Hepatocyte (in vitro differentiated cells): ENCODE results near the gene MEIS2. TPM values are rescaled to one million over a fixed set of nuclear protein-coding genes. Genes with fewer than 3 reads are reported as not detected.
A peak's percentile ranks its signal among the peaks of the same experiment; 100 is the strongest.

Source experiments
- DNase-seq: peaks from one replicate; pipeline ENCODE4 v3.0.0-alpha.2; 2016; ENCODE audit warnings: low spot score
- H2AFZ ChIP-seq: fragments of 200-600 bp; sonication (generic); 2 replicates; pipeline ENCODE4 v1.6.0; 2016; ENCODE audit warnings: antibody characterized with exemption, mild to moderate bottlenecking
- H3K27ac ChIP-seq: fragments of 200-600 bp; sonication (generic); 2 replicates; pipeline ENCODE4 v1.5.1; 2016; ENCODE audit warnings: mild to moderate bottlenecking
- H3K27me3 ChIP-seq: fragments of 200-600 bp; sonication (generic); 2 replicates; pipeline ENCODE4 v1.6.1; 2016
- H3K36me3 ChIP-seq: fragments of 200-600 bp; sonication (generic); replicated peaks from 2 replicates; pipeline ENCODE4 v1.5.1; 2016; ENCODE audit warnings: low read depth; ENCODE audit not compliant: insufficient read depth
- H3K4me1 ChIP-seq: fragments of 200-600 bp; sonication (generic); 2 replicates; pipeline ENCODE4 v1.5.1; 2016; ENCODE audit warnings: mild to moderate bottlenecking, moderate library complexity; ENCODE audit not compliant: insufficient read depth
- H3K4me2 ChIP-seq: fragments of 200-600 bp; sonication (generic); 2 replicates; pipeline ENCODE4 v1.6.0; 2016
- H3K4me3 ChIP-seq: fragments of 200-600 bp; sonication (generic); 2 replicates; pipeline ENCODE4 v1.5.1; 2016; ENCODE audit warnings: mild to moderate bottlenecking
- H3K79me2 ChIP-seq: fragments of 200-600 bp; sonication (generic); 2 replicates; pipeline ENCODE4 v1.6.0; 2017; ENCODE audit warnings: mild to moderate bottlenecking
- H3K9me2 ChIP-seq: fragments of 200-600 bp; sonication (generic); replicated peaks from 2 replicates; pipeline ENCODE4 v1.6.0; 2017; ENCODE audit warnings: mild to moderate bottlenecking; ENCODE audit not compliant: insufficient read depth
- H3K9me3 ChIP-seq: fragments of 200-600 bp; sonication (generic); 2 replicates; pipeline ENCODE4 v1.5.1; 2016; ENCODE audit warnings: low read depth, mild to moderate bottlenecking
- H4K20me1 ChIP-seq: fragments of 200-600 bp; sonication (generic); 2 replicates; pipeline ENCODE4 v1.6.0; 2016; ENCODE audit warnings: mild to moderate bottlenecking; ENCODE audit not compliant: insufficient read depth, poor library complexity, severe bottlenecking
- CTCF ChIP-seq: fragments of 200-600 bp; sonication (generic); IDR thresholded peaks from 2 replicates; pipeline ENCODE4 v1.5.1; 2016; ENCODE audit warnings: antibody characterized with exemption, mild to moderate bottlenecking; ENCODE audit not compliant: poor library complexity
- EZH2 ChIP-seq: fragments of 200-600 bp; sonication (generic); IDR thresholded peaks from 2 replicates; pipeline ENCODE4 v1.6.1; 2016; ENCODE audit warnings: antibody characterized with exemption, mild to moderate bottlenecking, borderline replicate concordance
- EZH2phosphoT487 ChIP-seq: fragments of 200-600 bp; sonication (generic); IDR thresholded peaks from one replicate; pipeline ENCODE4 v1.6.1; 2018; ENCODE audit warnings: antibody characterized with exemption, mild to moderate bottlenecking, low read depth, moderate library complexity; ENCODE audit not compliant: unreplicated experiment, severe bottlenecking
- WGBS: methylation state at CpG from one replicate; pipeline ENCODE4 v1.1.6; 2016; ENCODE audit warnings: low lambda C conversion rate; ENCODE audit errors: missing lambda C conversion rate; 5-methylcytosine and 5-hydroxymethylcytosine counted together
- polyA plus RNA-seq: library from polyadenylated mRNA; unstranded; fragments of >200 nt; fragmentation: Nextera tagmentation; extraction: Ambion mirVana; gene quantifications from 2 replicates; pipeline ENCODE4 v1.2.1, GENCODE V29; 2016
- total RNA-seq: library from RNA; depleted of rRNA; stranded (reverse); fragments of >200 nt; gene quantifications from 2 replicates; pipeline ENCODE4 v1.2.3, GENCODE V29; 2014

The MEIS2 gene
- total and polyA plus RNA-seq, 2 experiments from 2014 or later = 20.6 to 33.5 TPM

GRCh38 chr15:36883713-36884517, 216.4 kb downstream of the MEIS2 start:
- no peaks in the 10 kb centered on the region for H3K9me3 ChIP-seq
- H3K4me1 ChIP-seq = no peaks in the 10 kb centered on the region
- H3K79me2 ChIP-seq = no peaks in the 10 kb centered on the region
- H3K4me2 ChIP-seq = peak overlapping the region; percentile 75
- no peaks in the 10 kb centered on the region for H4K20me1 ChIP-seq
- TF ChIP-seq EZH2phosphoT487 = no peak
- TF ChIP-seq CTCF = peak; percentile 96
- peak; percentile 61 for TF ChIP-seq EZH2
- no peak overlapping the region for H3K4me3 ChIP-seq
- WGBS = 10% methylated on average over 27 of the region's 27 CpGs
- H3K36me3 ChIP-seq = no peaks in the 10 kb centered on the region
- no peak overlapping the region for H2AFZ ChIP-seq
- peak; percentile 94 for DNase-seq
- peak overlapping the region; percentile 3 for H3K27ac ChIP-seq
- H3K9me2 ChIP-seq = no peaks in the 10 kb centered on the region
- H3K27me3 ChIP-seq = peaks cover 95% of the 10 kb centered on the region

DNA sequence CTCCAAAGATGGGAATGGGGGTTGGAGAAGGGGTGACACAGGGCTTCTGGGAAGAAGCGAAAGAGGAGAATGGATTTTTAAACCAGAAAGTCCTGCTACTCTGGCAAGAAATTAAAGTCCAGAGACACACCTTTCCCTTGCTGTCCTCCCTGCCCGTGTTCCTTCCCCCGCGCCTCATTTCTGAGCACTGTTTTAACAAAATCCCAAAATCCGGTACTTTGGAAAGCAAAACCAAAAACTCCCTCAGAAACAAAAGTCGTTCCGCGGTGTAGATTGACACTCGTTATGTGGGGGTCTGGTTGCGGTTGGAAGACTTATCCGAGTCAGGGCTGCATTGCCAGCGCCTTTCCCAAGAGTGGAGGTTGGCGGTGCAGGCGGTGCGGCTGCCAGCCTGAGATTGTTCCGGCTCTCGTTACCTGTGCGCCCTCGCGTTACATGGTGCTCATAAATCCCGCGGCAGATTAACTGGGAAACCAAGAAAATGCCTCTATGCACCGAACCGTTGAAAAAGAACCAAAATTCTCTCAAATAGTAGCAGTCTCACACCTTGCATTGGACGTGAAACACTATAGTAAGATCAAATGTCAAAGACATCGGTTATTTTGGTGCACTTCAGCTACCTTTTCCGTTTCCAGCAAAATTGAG, 217.7 kb downstream of the MEIS2 start:
- peaks cover 95% of the 10 kb centered on the region for H3K27me3 ChIP-seq
- H3K27ac ChIP-seq = no peak overlapping the region
- WGBS = 5% methylated on average over 27 of the region's 27 CpGs
- no peak for DNase-seq
- TF ChIP-seq EZH2 (peak; percentile 91), EZH2phosphoT487 (no peak), CTCF (no peak)
- H3K4me1 ChIP-seq = no peaks in the 10 kb centered on the region
- peak overlapping the region; percentile 17 for H3K4me3 ChIP-seq
- H4K20me1 ChIP-seq = no peaks in the 10 kb centered on the region
- H3K9me2 ChIP-seq = no peaks in the 10 kb centered on the region
- H3K4me2 ChIP-seq = peak overlapping the region; percentile 75
- no peaks in the 10 kb centered on the region for H3K79me2 ChIP-seq
- H2AFZ ChIP-seq = no peak overlapping the region
- H3K9me3 ChIP-seq = no peaks in the 10 kb centered on the region
- no peaks in the 10 kb centered on the region for H3K36me3 ChIP-seq

DNA sequence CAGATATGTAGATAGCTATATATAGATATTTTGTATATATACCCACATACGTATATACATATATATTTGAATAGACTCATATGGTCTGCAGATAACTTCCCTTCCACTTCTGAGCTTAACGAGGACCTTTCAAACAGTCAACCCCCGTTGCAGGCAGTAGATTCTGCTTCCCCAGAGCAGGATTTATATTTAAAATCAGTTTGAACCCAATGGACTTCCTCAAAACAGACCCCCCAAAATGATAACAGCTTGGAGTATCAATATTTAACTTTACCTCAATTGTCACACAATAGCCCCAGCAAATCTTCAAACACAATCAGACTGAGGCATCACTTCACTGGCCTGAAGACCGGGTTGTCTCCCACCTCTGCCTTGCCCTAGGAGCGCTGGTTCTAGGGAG, 218.3 kb downstream of the MEIS2 start:
- Histone ChIP-seq H2AFZ (no peak overlapping the region), H3K36me3 (no peaks in the 10 kb centered on the region), H3K4me3 (no peak overlapping the region), H4K20me1 (no peaks in the 10 kb centered on the region), H3K79me2 (no peaks in the 10 kb centered on the region), H3K27me3 (peaks cover 95% of the 10 kb centered on the region), H3K9me2 (no peaks in the 10 kb centered on the region), H3K4me1 (no peaks in the 10 kb centered on the region), H3K4me2 (peak overlapping the region; percentile 75), H3K27ac (no peak overlapping the region), H3K9me3 (no peaks in the 10 kb centered on the region)
- no peak for DNase-seq
- TF ChIP-seq CTCF (no peak), EZH2phosphoT487 (no peak), EZH2 (no peak)
- WGBS = 28% methylated on average over 5 of the region's 5 CpGs
